OCI-LY1 (cell line): ENCODE results near the gene TEPSIN.

Source experiments
- H2AFZ ChIP-seq: fragments of 200-600 bp; sonication (generic), shearing (Covaris generic); 2 replicates; pipeline ENCODE4 v1.6.0; 2014; ENCODE audit warnings: antibody characterized with exemption, mild to moderate bottlenecking, low read length
- H3F3A ChIP-seq: fragments of 200-600 bp; sonication (generic), shearing (Covaris generic); 2 replicates; pipeline ENCODE4 v1.6.0; 2014; ENCODE audit warnings: mild to moderate bottlenecking, antibody characterized with exemption, low read length, moderate library complexity; ENCODE audit not compliant: insufficient read depth
- H3K27ac ChIP-seq: fragments of 200-600 bp; sonication (generic); 2 replicates; pipeline ENCODE4 v1.5.1; 2014; ENCODE audit warnings: low read length, mixed run types, mild to moderate bottlenecking, low read depth; ENCODE audit not compliant: poor library complexity, severe bottlenecking
- H3K27me3 ChIP-seq: fragments of 200-600 bp; sonication (generic); 2 replicates; pipeline ENCODE4 v1.6.0; 2014; ENCODE audit warnings: antibody characterized with exemption, mild to moderate bottlenecking, low read length, moderate library complexity; ENCODE audit not compliant: insufficient read depth
- H3K36me3 ChIP-seq: fragments of 200-600 bp; sonication (generic); 2 replicates; pipeline ENCODE4 v1.6.1; 2014; ENCODE audit warnings: mild to moderate bottlenecking, antibody characterized with exemption, low read length, moderate library complexity, mixed read lengths; ENCODE audit not compliant: insufficient read depth
- H3K4me1 ChIP-seq: fragments of 200-600 bp; sonication (generic); 2 replicates; pipeline ENCODE4 v1.5.1; 2014; ENCODE audit warnings: mild to moderate bottlenecking, low read length, moderate library complexity; ENCODE audit not compliant: insufficient read depth, severe bottlenecking
- H3K4me2 ChIP-seq: fragments of 200-600 bp; sonication (generic), shearing (Covaris generic); 2 replicates; pipeline ENCODE4 v1.6.1; 2014; ENCODE audit warnings: low read length
- H3K4me3 ChIP-seq: fragments of 200-600 bp; sonication (generic); 2 replicates; pipeline ENCODE4 v1.5.1; 2014; ENCODE audit warnings: low read length, low read depth, mild to moderate bottlenecking, mixed read lengths; ENCODE audit not compliant: poor library complexity, severe bottlenecking
- H3K79me2 ChIP-seq: fragments of 200-600 bp; shearing (Covaris generic); 2 replicates; pipeline ENCODE4 v1.6.1; 2016; ENCODE audit warnings: mixed run types, low read length, mixed read lengths; ENCODE audit not compliant: insufficient read depth
- H3K9ac ChIP-seq: fragments of 200-600 bp; sonication (generic), shearing (Covaris generic); 2 replicates; pipeline ENCODE4 v1.6.1; 2014; ENCODE audit warnings: mild to moderate bottlenecking, low read length, mixed read lengths
- H3K9me2 ChIP-seq: fragments of 200-600 bp; sonication (generic), shearing (Covaris generic); 2 replicates; pipeline ENCODE4 v1.6.1; 2014; ENCODE audit warnings: low read depth, mild to moderate bottlenecking, low read length, mixed read lengths
- H3K9me3 ChIP-seq: fragments of 200-600 bp; shearing (Covaris generic); 2 replicates; pipeline ENCODE4 v1.6.1; 2014; ENCODE audit warnings: low read length, mixed read lengths
- H4K20me1 ChIP-seq: fragments of 200-600 bp; sonication (generic), shearing (Covaris generic); 2 replicates; pipeline ENCODE4 v1.6.0; 2016; ENCODE audit warnings: mild to moderate bottlenecking, low read length; ENCODE audit not compliant: insufficient read depth
- CTCF ChIP-seq: fragments of 200-600 bp; sonication (generic), shearing (Covaris generic); IDR thresholded peaks from 2 replicates; pipeline ENCODE4 v1.5.1; 2017; ENCODE audit warnings: mild to moderate bottlenecking, antibody characterized with exemption, low read length, moderate library complexity, mixed read lengths
- EZH2 ChIP-seq: fragments of 200-600 bp; sonication (generic), shearing (Covaris generic); IDR thresholded peaks from 2 replicates; pipeline ENCODE4 v1.8.0; 2017; ENCODE audit warnings: borderline replicate concordance, mixed run types, mild to moderate bottlenecking, antibody characterized with exemption, low read length, moderate library complexity, mixed read lengths

TEPSIN gene

GRCh38 chr17:81200695-81201580 is 37.9 kb downstream of the TEPSIN start:
- Histone ChIP-seq H3K79me2 (no peaks in the 10 kb centered on the region), H3K36me3 (peaks cover 3% of the 10 kb centered on the region; the same call in 1 of the 2 replicates)

GRCh38 chr17:81200201-81200600 is 38.7 kb downstream of the TEPSIN start:
- Histone ChIP-seq H3K36me3 (peaks cover 3% of the 10 kb centered on the region; the same call in 1 of the 2 replicates), H4K20me1 (no peaks in the 10 kb centered on the region), H3K9me2 (no peaks in the 10 kb centered on the region), H3K27me3 (no peaks in the 10 kb centered on the region), H3K4me1 (peaks cover 6% of the 10 kb centered on the region), H3K79me2 (no peaks in the 10 kb centered on the region), H3K4me2 (no peak overlapping the region), H3K9me3 (no peaks in the 10 kb centered on the region), H3F3A (no peaks in the 10 kb centered on the region), H3K9ac (no peak overlapping the region), H2AFZ (no peak overlapping the region), H3K4me3 (no peak overlapping the region), H3K27ac (no peak overlapping the region)
- TF ChIP-seq CTCF (no peak), EZH2 (no peak)

More at GRCh38 chr17:81200695-81201580, 37.9 kb downstream of the TEPSIN start:
- no peaks in the 10 kb centered on the region for H3K9me2 ChIP-seq
- H2AFZ ChIP-seq: no peak overlapping the region
- no peak overlapping the region for H3K9ac ChIP-seq
- H3K4me3 ChIP-seq: no peak overlapping the region
- peaks cover 6% of the 10 kb centered on the region for H3K4me1 ChIP-seq
- H3K27me3 ChIP-seq: no peaks in the 10 kb centered on the region
- H3K27ac ChIP-seq: no peak overlapping the region
- H3F3A ChIP-seq: no peaks in the 10 kb centered on the region
- H3K9me3 ChIP-seq: no peaks in the 10 kb centered on the region
- no peak overlapping the region for H3K4me2 ChIP-seq
- no peaks in the 10 kb centered on the region for H4K20me1 ChIP-seq
- TF ChIP-seq EZH2 (no peak), CTCF (peak; percentile 54)

DNA sequence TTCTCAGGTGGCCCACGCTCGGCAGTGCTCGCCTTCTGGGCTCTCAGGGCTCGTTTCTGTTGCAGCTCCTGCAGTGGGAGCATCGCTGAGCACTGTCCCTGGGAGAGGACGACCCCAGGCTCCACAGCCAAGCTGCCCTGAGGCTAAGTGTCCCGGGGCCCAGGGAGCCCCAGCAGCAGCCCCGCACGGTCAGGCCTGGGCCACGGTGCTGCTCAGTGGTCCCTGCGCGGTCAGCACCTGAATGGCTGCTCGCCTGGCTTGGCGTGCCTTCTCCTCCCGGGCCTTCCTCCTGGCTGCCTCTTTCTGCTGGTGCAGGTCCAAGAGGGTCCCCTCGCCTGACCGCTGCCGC is 39.4 kb downstream of the TEPSIN start:
- no peak overlapping the region for H3K27ac ChIP-seq
- H3K79me2 ChIP-seq: no peaks in the 10 kb centered on the region
- H3K4me1 ChIP-seq: peaks cover 6% of the 10 kb centered on the region
- H3K4me2 ChIP-seq: no peak overlapping the region
- no peak for TF ChIP-seq EZH2
- TF ChIP-seq CTCF: no peak
- H3K9ac ChIP-seq: no peak overlapping the region
- H2AFZ ChIP-seq: no peak overlapping the region
- H3K9me2 ChIP-seq: no peaks in the 10 kb centered on the region
- no peaks in the 10 kb centered on the region for H4K20me1 ChIP-seq
- H3K9me3 ChIP-seq: no peaks in the 10 kb centered on the region
- no peaks in the 10 kb centered on the region for H3K27me3 ChIP-seq
- H3K4me3 ChIP-seq: no peak overlapping the region
- H3K36me3 ChIP-seq: peaks cover 3% of the 10 kb centered on the region; the same call in 1 of the 2 replicates
- no peaks in the 10 kb centered on the region for H3F3A ChIP-seq
